Measurements from ENCODE around the gene MRPS26. TPM values are rescaled to one million over a fixed set of nuclear protein-coding genes. Genes with fewer than 3 reads are reported as not detected.
"Not testable (repeated sequence)": the region's sequence is repeated elsewhere in the genome, so short reads cannot be mapped to it uniquely, and the experiment has no call there.

Gene MRPS26
- total and polyA plus RNA-seq, 10 of the 15 experiments (the other 5 are each of a cell fraction or from before 2014, with no cell fraction given), result 3.9 to 95.3 (median 46.5) TPM

- 54% methylated on average over 6 of the region's 6 CpGs for WGBS (ENCODE audit: insufficient coverage, insufficient replicate concordance, low lambda C conversion rate, missing lambda C conversion rate)
- H3K4me2 ChIP-seq (ENCODE audit: control insufficient read depth, insufficient read depth); H3K9ac ChIP-seq (ENCODE audit: control insufficient read depth, insufficient read depth, low read length); in situ Hi-C loops (cut with MboI); SMC1A ChIA-PET (ENCODE audit: uncharacterized antibody, unreplicated experiment); H3K36me3 ChIP-seq (ENCODE audit: control insufficient read depth in 2 of 2, insufficient read depth in 2 of 2, low read length in 1 of 2); H3K27ac ChIP-seq (ENCODE audit: control insufficient read depth, insufficient read depth); intact Hi-C loops (cut with micrococcal nuclease; ENCODE audit: unreplicated experiment); ATAC-seq; DNase-seq (ENCODE audit: low read depth, low spot score); H2AFZ ChIP-seq (ENCODE audit: control insufficient read depth, low read depth, low read length); H3K27me3 ChIP-seq (replicated peaks in 1 of 2; ENCODE audit: control insufficient read depth in 2 of 2, insufficient read depth in 2 of 2, low read length in 1 of 2); POLR2A ChIA-PET; H3K79me2 ChIP-seq (ENCODE audit: control insufficient read depth, insufficient read depth, low read length); H4K20me1 ChIP-seq (ENCODE audit: control insufficient read depth, insufficient read depth); H3K4me3 ChIP-seq; BruUV-seq (replicated peaks); CTCF ChIA-PET; RAD21 ChIA-PET (ENCODE audit: unreplicated experiment); H3K4me1 ChIP-seq (ENCODE audit: control insufficient read depth, insufficient read depth, low read length); FAIRE-seq; H3K9me3 ChIP-seq (replicated peaks; ENCODE audit: control insufficient read depth, insufficient read depth, low read length): not testable (repeated sequence)
Measured at GRCh38 chr20:3075315-3075714, 29.5 kb downstream of the MRPS26 start.

GRCh38 chr20:3077618-3078134 is 31.8 kb downstream of the MRPS26 start:
- Histone ChIP-seq H4K20me1 (ENCODE audit: control insufficient read depth, insufficient read depth) (no peaks in the 10 kb centered on the region), H3K4me2 (ENCODE audit: control insufficient read depth, insufficient read depth) (peak overlapping the region; percentile 17), H3K36me3 (ENCODE audit: control insufficient read depth in 2 of 2, insufficient read depth in 2 of 2, low read length in 1 of 2) (no peaks in the 10 kb centered on the region), H3K27ac (ENCODE audit: control insufficient read depth, insufficient read depth) (no peak overlapping the region), H3K4me1 (ENCODE audit: control insufficient read depth, insufficient read depth, low read length) (no peaks in the 10 kb centered on the region), H3K27me3 (replicated peaks in 1 of 2; ENCODE audit: control insufficient read depth in 2 of 2, insufficient read depth in 2 of 2, low read length in 1 of 2) (peaks cover 3 to 13% of the 10 kb centered on the region in 2 experiments; a peak in 3 of 4 replicates), H3K9ac (ENCODE audit: control insufficient read depth, insufficient read depth, low read length) (no peak overlapping the region), H3K9me3 (replicated peaks; ENCODE audit: control insufficient read depth, insufficient read depth, low read length) (no peaks in the 10 kb centered on the region; the same call in 2 of the 3 replicates), H3K4me3 (no peak overlapping the region), H3K79me2 (ENCODE audit: control insufficient read depth, insufficient read depth, low read length) (no peaks in the 10 kb centered on the region), H2AFZ (ENCODE audit: control insufficient read depth, low read depth, low read length) (no peak overlapping the region)
- 12% methylated on average over 4 of the region's 4 CpGs for WGBS (ENCODE audit: insufficient coverage, insufficient replicate concordance, low lambda C conversion rate, missing lambda C conversion rate)
- SMC1A ChIA-PET (ENCODE audit: uncharacterized antibody, unreplicated experiment), result interaction anchor here (0.9 to 1.1 kb wide), 2 partner anchors 9 to 24 kb away, joined by 3 to 5 read pairs; no protein-coding TSS in a partner anchor
- ATAC-seq (no peak), FAIRE-seq (peak; percentile 38), DNase-seq (ENCODE audit: low read depth, low spot score) (no peak)
- no TSS peak for BruUV-seq (replicated peaks)
- POLR2A ChIA-PET, result no interaction called here
- intact Hi-C loops (cut with micrococcal nuclease; ENCODE audit: unreplicated experiment), result no loop called here
- CTCF ChIA-PET, result interaction anchor here (0.9 kb wide), 1 partner anchor 24 kb away, joined by 3 read pairs; no protein-coding TSS in a partner anchor
- in situ Hi-C loops (cut with MboI), result no loop called here
- RAD21 ChIA-PET (ENCODE audit: unreplicated experiment), result no interaction called here
- TF ChIP-seq EZH2 (IDR thresholded peaks at IDR 0.05; ENCODE audit: borderline replicate concordance, control insufficient read depth, low read depth, low read length) (no peak), POLR2A (IDR thresholded peaks at IDR 0.05; ENCODE audit: low read depth, low read length) (no peak), CTCF (IDR thresholded peaks at IDR 0.05 in 2 of 3, conservative IDR thresholded peaks at IDR 0.05 in 1 of 3; ENCODE audit: control insufficient read depth in 2 of 3, extremely low read depth in 1 of 3, insufficient read depth in 1 of 3, low read depth in 3 of 3, low read length in 3 of 3) (no peak), SIN3A (IDR thresholded peaks at IDR 0.05; ENCODE audit: low read depth, low read length) (no peak), BMI1 (IDR thresholded peaks at IDR 0.05; ENCODE audit: borderline replicate concordance) (no peak), MXI1 (IDR thresholded peaks at IDR 0.05; ENCODE audit: low read depth, low read length) (no peak), PAX8 (IDR thresholded peaks at IDR 0.05) (no peak), BCL11A (IDR thresholded peaks at IDR 0.05; ENCODE audit: low read depth, low read length) (no peak), TAF1 (IDR thresholded peaks at IDR 0.05; ENCODE audit: borderline replicate concordance, low read depth, low read length) (no peak), FOS (IDR thresholded peaks at IDR 0.05; ENCODE audit: borderline replicate concordance, extremely low read depth, insufficient read length) (no peak), USF1 (IDR thresholded peaks at IDR 0.05; ENCODE audit: borderline replicate concordance, extremely low read length, insufficient read depth, low read depth, low read length) (no peak), IKZF2 (IDR thresholded peaks at IDR 0.05) (no peak)

Measured in GM12878 (cell line).